Measurements from ENCODE around the gene RUFY3. TPM values are rescaled to one million over a fixed set of nuclear protein-coding genes. Genes with fewer than 3 reads are reported as not detected.
"Not testable (repeated sequence)": the region's sequence is repeated elsewhere in the genome, so short reads cannot be mapped to it uniquely, and the experiment has no call there.

The RUFY3 gene
- polyA plus RNA-seq, 6 donors from 2014 or later = 13.8 to 20.8 (median 14.4) TPM

GRCh38 chr4:70753630-70754029 is 31.9 kb downstream of the RUFY3 start:
- Mint-ChIP-seq H3K36me3 (no peaks in the 10 kb centered on the region), H3K4me3 (peak overlapping the region in 2 of 8 donors; percentile 3 to 40), H3K27me3 (no peaks in the 10 kb centered on the region), H3K4me1 (peaks cover 29 to 51% (median 33%) of the 10 kb centered on the region in 3 donors), H3K27ac (peak overlapping the region in 4 of 6 donors; percentile 24 to 90 (median 50)), H3K9me3 (no peaks in the 10 kb centered on the region)
- DNase-seq = no peak
- ATAC-seq (ENCODE audit: low read depth in 2 of 2) = no peak

GRCh38 chr4:70754470-70754869 is 32.7 kb downstream of the RUFY3 start:
- Mint-ChIP-seq H3K4me1 (peaks cover 36 to 56% (median 40%) of the 10 kb centered on the region in 3 donors), H3K9me3 (no peaks in the 10 kb centered on the region), H3K27ac (peak overlapping the region in 5 of 6 donors; percentile 15 to 90 (median 67)), H3K4me3 (peak overlapping the region; percentile 25 to 81 (median 64)), H3K36me3 (no peaks in the 10 kb centered on the region), H3K27me3 (no peaks in the 10 kb centered on the region)
- peak; percentile 50 for DNase-seq
- peak; percentile 91 for ATAC-seq (ENCODE audit: low read depth in 2 of 2)

DNA sequence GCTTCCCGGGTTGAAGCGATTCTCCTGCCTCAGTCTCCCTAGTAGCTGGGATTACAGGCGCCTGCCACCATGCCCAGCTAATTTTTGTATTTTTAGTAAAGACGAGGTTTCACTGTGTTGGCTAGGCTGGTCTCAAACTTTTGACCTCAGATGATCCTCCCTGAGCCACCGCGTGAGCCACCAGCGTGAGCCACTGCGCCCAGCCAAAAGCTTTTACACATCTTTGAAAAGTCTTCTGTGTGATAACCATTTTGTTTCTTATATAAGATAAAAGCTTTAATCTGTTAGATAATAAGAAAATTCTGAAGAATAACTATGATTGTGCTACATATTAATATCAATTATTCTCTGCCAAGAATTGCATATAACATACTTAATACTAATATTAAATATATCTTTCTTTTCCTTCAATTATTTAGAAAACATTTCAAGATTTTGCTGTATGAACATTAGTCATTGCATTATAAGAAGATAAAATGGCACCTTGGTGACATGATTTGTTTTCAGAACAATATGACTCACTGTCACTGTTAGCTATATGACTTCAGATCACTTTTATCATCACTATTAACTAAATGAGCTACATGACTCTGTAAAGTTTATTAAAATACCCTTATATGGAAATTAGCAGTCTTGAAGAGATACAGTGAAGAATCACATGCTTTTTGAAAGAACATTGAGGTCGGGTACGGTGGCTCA is 33.4 kb downstream of the RUFY3 start:
- no peaks in the 10 kb centered on the region for H3K36me3 Mint-ChIP-seq
- H3K27ac Mint-ChIP-seq = peak overlapping the region; percentile 15 to 90 (median 59)
- no peak for DNase-seq
- H3K27me3 Mint-ChIP-seq = no peaks in the 10 kb centered on the region
- peak; percentile 8 to 36 for ATAC-seq (ENCODE audit: low read depth in 2 of 2)
- peaks cover 43 to 63% (median 46%) of the 10 kb centered on the region in 3 donors for H3K4me1 Mint-ChIP-seq
- H3K9me3 Mint-ChIP-seq = no peaks in the 10 kb centered on the region
- peak overlapping the region in 7 of 8 donors; percentile 56 to 81 (median 64) for H3K4me3 Mint-ChIP-seq

GRCh38 chr4:70759126-70759525 is 37.4 kb downstream of the RUFY3 start:
- peak overlapping the region in 7 of 8 donors; percentile 31 to 73 (median 32) for H3K4me3 Mint-ChIP-seq
- peak overlapping the region in 2 of 6 donors; percentile 12 to 53 for H3K27ac Mint-ChIP-seq

DNA sequence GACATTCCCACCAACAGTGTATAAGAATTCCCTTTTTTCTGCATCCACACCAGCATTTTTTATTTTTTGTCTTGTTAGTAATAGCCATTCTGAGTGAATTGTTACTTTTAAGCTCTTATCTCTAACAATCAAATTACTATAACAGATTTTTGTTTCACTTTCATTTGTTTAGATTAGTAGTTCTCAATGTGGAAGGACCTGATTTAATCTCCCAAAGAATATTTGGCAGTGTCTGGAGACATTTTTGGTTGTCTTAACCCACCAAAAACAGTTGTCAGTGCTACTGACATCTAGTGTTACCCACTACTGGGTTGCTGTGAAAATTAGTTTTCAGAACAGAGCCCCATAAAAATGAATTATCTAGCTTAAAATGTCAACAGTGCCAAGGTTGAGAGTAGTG is 37.9 kb downstream of the RUFY3 start:
- DNase-seq = no peak
- no peak for ATAC-seq (ENCODE audit: low read depth in 2 of 2)
- H3K27me3 Mint-ChIP-seq = no peaks in the 10 kb centered on the region
- H3K4me3 Mint-ChIP-seq = peak overlapping the region; percentile 31 to 73 (median 34)
- peaks cover 31 to 37% (median 33%) of the 10 kb centered on the region in 3 donors for H3K4me1 Mint-ChIP-seq
- H3K9me3 Mint-ChIP-seq = no peaks in the 10 kb centered on the region
- peak overlapping the region in 2 of 6 donors; percentile 51 to 53 for H3K27ac Mint-ChIP-seq
- peaks cover 0 to 8% of the 10 kb centered on the region in 2 donors for H3K36me3 Mint-ChIP-seq

More at GRCh38 chr4:70759126-70759525, 37.4 kb downstream of the RUFY3 start:
- ATAC-seq (ENCODE audit: low read depth in 2 of 2) (no peak), DNase-seq (no peak)
- Mint-ChIP-seq H3K9me3 (no peaks in the 10 kb centered on the region), H3K4me1 (peaks cover 31 to 42% (median 33%) of the 10 kb centered on the region in 3 donors), H3K27me3 (no peaks in the 10 kb centered on the region), H3K36me3 (peaks cover 0 to 7% of the 10 kb centered on the region in 2 donors)

DNA sequence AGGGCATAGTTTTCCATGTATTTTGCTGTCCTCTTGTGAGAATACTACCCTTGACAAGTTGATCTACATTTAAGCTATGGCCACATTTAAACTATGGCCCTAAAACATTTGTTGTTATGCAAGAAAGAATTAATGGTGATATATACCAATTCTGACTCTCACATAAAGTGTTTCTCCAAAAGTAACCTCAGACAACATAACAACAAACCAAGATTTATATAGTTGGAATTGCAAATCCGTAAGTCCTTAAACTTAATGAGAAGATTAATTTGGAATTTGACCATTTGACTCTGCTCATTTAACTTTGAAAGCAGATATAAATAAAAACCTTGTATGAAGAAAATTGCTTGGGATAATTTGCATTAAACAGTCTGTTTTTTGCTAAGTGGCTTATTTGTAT is 38.9 kb downstream of the RUFY3 start:
- H3K4me3 Mint-ChIP-seq = no peak overlapping the region
- H3K27me3 Mint-ChIP-seq = no peaks in the 10 kb centered on the region
- H3K4me1 Mint-ChIP-seq = peaks cover 21 to 29% (median 28%) of the 10 kb centered on the region in 3 donors
- H3K27ac Mint-ChIP-seq = peak overlapping the region in 1 of 6 donors; percentile 19
- DNase-seq = no peak
- no peak for ATAC-seq (ENCODE audit: low read depth in 2 of 2)
- H3K36me3 Mint-ChIP-seq = peaks cover 8 to 12% of the 10 kb centered on the region in 2 donors
- H3K9me3 Mint-ChIP-seq = no peaks in the 10 kb centered on the region

- no peaks in the 10 kb centered on the region for H3K9me3 Mint-ChIP-seq
- no peaks in the 10 kb centered on the region for H3K27me3 Mint-ChIP-seq
- peak overlapping the region in 1 of 6 donors; percentile 19 for H3K27ac Mint-ChIP-seq
- peaks cover 10 to 13% of the 10 kb centered on the region in 2 donors for H3K36me3 Mint-ChIP-seq
- no peak for DNase-seq
- ATAC-seq (ENCODE audit: low read depth in 2 of 2) = no peak
- no peak overlapping the region for H3K4me3 Mint-ChIP-seq
- peaks cover 14 to 23% (median 21%) of the 10 kb centered on the region in 3 donors for H3K4me1 Mint-ChIP-seq
Measured at GRCh38 chr4:70761276-70761816, 39.6 kb downstream of the RUFY3 start.

DNA sequence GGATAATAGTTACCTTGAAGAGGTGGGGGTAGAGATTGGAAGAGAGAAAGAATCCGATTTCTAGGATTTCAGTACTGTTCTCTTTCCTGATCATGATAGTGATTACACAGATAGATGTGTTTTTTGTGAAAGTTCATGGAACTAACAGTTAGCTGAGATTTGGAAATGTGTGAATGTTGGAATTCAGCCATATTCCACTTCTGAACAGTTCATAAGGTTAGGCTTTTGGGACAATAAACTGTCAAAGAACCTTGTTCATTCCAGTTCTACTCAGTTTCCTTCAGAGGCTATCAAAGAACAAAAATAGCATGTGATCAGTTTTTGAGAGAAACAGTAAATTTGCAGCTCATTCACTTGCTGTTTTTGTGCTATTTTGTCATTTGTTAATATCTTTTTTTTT is 43.6 kb downstream of the RUFY3 start:
- no peak overlapping the region for H3K4me3 Mint-ChIP-seq
- H3K9me3 Mint-ChIP-seq = no peaks in the 10 kb centered on the region
- peaks cover 0 to 5% (median under 1%) of the 10 kb centered on the region in 3 donors for H3K4me1 Mint-ChIP-seq
- ATAC-seq (ENCODE audit: low read depth in 2 of 2) (no peak), DNase-seq (no peak)
- H3K36me3 Mint-ChIP-seq = peaks cover 15 to 22% of the 10 kb centered on the region in 2 donors
- no peaks in the 10 kb centered on the region for H3K27me3 Mint-ChIP-seq
- H3K27ac Mint-ChIP-seq = no peak overlapping the region

DNA sequence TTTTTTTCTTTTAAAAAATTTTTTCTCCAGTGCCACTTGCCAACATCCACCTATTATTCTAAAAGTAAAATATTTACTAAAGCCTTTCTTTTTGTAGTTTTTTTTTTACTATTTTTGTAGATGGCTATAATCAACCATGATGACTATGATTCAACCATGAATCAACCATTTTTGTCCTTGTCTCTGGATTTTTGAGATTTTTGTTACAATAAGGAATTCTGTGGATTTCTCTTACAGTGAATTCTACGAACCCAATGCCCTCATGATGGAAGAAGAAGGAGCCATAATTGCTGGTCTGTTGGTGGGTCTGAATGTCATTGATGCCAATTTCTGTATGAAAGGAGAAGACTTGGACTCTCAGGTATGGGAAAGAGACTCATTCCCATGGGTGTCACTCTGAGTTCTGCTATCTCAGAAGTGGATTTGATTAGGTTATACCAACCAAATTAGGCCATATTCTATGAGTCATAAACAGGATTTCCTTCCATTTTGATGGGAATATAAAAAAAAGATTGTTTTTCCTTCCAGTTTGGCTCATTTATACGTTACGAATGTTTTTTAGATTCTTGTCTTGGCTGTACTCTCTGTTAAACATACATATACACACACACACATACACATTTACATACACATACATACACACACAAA is 46.7 kb downstream of the RUFY3 start:
- Mint-ChIP-seq H3K27me3 (no peaks in the 10 kb centered on the region), H3K36me3 (peaks cover 15 to 22% of the 10 kb centered on the region in 2 donors)

DNA sequence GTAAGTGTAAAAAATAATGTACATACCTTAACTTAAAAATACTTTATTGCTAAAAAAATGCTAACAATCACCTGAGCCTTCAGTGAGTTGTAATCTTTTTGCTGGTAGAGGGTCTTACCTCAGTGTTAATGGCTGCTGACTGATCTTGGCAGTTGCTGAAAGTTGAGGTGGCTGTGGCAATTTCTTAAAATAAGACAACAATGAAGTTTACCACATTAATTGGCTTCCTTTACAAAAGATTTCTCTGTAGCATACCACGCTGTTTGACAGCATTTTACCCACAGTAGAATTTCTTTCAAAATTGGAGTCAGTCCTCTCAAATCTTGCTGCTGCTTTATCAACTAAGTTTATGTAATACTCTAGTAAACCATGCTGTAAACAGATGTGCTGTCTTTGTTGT is 47.6 kb downstream of the RUFY3 start:
- H3K4me3 Mint-ChIP-seq; ATAC-seq (ENCODE audit: low read depth in 2 of 2): not testable (repeated sequence)

More for the DNA sequence above, 46.7 kb downstream of the RUFY3 start:
- Mint-ChIP-seq H3K9me3 (no peaks in the 10 kb centered on the region), H3K4me1 (peaks cover 0 to 9% (median 4%) of the 10 kb centered on the region in 3 donors), H3K27ac (no peak overlapping the region), H3K4me3 (no peak overlapping the region)
- DNase-seq (no peak), ATAC-seq (ENCODE audit: low read depth in 2 of 2) (no peak)

DNA sequence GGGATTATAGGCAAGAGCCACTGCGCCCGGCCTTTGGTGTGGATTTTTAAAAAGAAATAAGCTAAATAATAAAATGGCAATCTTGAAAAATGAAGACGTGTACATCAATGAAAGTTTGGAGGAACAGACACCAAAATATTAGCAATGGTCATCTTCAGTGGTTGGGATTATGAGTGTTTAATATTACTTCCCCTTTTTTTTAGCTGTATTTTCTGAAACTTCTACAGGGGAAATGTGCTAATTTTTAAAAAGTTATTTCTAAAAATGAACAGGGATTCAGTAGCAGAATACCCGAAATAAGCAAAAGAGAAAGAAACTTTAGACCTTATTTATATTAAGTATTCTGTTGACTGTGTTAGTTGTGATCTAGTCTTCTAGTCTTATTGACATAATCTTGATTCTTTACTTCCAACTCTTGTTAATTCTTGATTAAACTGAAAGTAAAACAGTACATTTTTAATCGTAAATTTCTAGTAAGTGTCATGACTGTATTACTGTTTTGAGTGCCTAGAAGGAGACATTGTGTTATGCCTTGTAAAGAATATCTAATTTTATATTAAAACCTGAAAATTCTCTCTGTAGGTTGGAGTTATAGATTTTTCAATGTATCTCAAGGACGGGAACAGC is 51.3 kb downstream of the RUFY3 start:
- Mint-ChIP-seq H3K27ac (peak overlapping the region in 1 of 6 donors; percentile 18), H3K4me1 (peaks cover 0 to 9% (median 4%) of the 10 kb centered on the region in 3 donors), H3K4me3 (peak overlapping the region in 2 of 8 donors; percentile 9 to 18), H3K9me3 (no peaks in the 10 kb centered on the region), H3K36me3 (peaks cover 0 to 5% of the 10 kb centered on the region in 2 donors), H3K27me3 (no peaks in the 10 kb centered on the region)
- DNase-seq (no peak), ATAC-seq (ENCODE audit: low read depth in 2 of 2) (no peak)

More for the DNA sequence above, 47.6 kb downstream of the RUFY3 start:
- not testable (repeated sequence) for H3K27me3 Mint-ChIP-seq, DNase-seq, H3K4me1 Mint-ChIP-seq, H3K27ac Mint-ChIP-seq, H3K9me3 Mint-ChIP-seq
- peaks cover 14 to 15% of the 10 kb centered on the region in 2 donors for H3K36me3 Mint-ChIP-seq

DNA sequence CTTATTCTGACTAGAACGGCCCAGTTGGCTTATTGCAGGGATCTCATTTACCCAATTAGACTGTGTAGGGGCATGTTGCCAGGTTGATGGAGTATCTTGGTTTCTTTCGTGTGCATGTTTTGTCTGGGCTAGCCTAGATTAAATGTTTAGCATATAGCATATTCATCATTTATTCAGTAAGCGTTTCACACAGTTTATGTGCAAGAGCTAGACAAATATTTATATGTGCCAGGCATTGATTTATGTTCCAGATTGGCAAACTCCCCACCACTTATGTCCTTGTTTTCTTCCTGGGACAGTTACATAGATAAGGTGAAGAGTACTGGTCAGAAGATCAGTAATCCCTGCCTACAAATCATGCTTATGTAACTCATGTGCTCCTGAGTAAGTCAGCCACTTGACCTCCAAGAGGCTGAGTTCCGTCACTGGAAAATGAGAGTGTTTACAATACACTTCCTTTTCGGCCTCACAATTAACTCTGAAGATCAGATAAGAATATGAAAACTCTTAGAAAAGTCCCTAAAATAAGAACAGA is 57.2 kb downstream of the RUFY3 start:
- no peak overlapping the region for H3K4me3 Mint-ChIP-seq
- ATAC-seq (ENCODE audit: low read depth in 2 of 2) = no peak
- no peaks in the 10 kb centered on the region for H3K4me1 Mint-ChIP-seq
- peaks cover 7 to 16% of the 10 kb centered on the region in 2 donors for H3K36me3 Mint-ChIP-seq
- no peak overlapping the region for H3K27ac Mint-ChIP-seq
- H3K9me3 Mint-ChIP-seq = no peaks in the 10 kb centered on the region
- DNase-seq = no peak
- H3K27me3 Mint-ChIP-seq = no peaks in the 10 kb centered on the region

- Mint-ChIP-seq H3K4me1 (no peaks in the 10 kb centered on the region), H3K4me3 (no peak overlapping the region), H3K27ac (no peak overlapping the region), H3K36me3 (peaks cover 15 to 33% of the 10 kb centered on the region in 2 donors), H3K27me3 (no peaks in the 10 kb centered on the region), H3K9me3 (no peaks in the 10 kb centered on the region)
- DNase-seq (no peak), ATAC-seq (ENCODE audit: low read depth in 2 of 2) (no peak)
Measured at GRCh38 chr4:70783096-70783495, 61.3 kb downstream of the RUFY3 start.
